ENCODE measurements around the gene FLVCR2.
"Not testable (repeated sequence)": the region's sequence is repeated elsewhere in the genome, so short reads cannot be mapped to it uniquely, and the experiment has no call there.

Gene FLVCR2

GRCh38 chr14:75672605-75673192 is 94.3 kb downstream of the FLVCR2 start:
- no peak for DNase-seq

GRCh38 chr14:75673345-75674035 is 95.1 kb downstream of the FLVCR2 start:
- DNase-seq = no peak

DNA sequence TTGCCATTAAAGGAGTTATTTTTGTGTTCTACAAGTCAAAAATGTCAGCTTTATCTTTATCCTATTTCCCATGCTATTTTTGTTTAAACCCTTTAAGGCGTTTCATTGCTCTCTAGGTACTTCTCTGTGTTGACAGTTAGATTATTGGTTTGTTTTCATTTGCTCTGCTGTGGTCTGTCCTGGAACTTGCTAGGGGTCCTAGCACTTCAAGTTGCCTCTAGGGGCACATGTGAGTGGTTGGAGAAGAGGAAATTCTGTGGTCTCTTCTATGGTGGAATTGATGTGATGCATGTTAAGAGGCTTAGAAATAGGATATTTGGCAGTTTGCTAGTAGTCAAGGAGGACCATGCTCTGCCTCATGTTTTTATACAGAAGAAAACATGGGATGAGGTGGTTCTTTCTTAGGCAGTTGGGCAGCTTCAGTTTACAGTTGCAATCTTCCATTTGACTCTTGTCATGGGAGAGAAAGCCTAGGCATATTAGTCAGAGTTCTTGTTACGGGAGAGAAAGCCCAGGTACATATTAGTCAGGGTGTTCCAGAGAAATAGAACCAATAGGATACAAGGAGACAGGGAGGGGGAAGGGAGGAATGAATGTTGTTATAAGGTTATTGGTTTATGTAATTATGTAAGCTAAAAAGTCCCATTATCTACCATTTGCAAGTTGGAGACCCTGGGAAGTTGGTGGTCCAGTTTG is 97.0 kb downstream of the FLVCR2 start:
- no peak for DNase-seq

DNA sequence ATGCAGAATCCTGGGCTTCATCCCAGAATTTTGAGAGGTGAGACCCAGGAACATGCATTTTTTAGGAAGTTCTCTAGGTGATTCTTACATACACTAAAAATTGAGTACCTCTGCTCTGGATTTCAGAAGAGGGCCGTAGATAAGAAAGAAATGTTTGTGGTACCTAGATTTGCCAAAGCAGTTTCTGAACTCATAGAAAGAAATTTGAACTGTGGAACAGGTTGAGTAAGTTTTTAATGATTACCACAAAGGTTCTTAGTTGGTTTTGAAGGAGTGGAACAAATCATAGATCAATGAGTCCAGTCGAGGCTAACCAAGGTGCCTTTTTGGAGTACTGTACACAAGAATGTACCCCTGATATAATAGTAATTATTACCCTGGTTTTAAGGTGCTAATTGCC is 107.5 kb downstream of the FLVCR2 start:
- DNase-seq = no peak

DNA sequence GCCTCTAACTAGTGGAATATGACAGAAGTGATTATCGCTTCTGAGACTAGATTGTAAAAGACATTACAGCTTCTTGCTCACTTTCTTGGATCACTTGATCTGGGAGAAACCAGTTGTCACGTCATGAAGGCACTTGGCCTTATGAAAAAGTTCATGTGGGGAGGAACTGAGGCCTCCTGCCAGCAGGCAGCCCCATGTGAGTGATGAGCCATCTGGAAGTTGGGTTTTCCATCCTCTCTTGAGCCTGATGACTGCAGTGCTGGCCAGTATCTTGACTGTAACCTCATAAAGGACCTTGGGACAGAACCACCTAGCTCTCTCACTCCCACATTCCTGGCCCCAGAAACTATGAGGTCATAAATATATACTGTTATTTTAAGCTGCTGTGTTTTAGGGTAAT is 110.6 kb downstream of the FLVCR2 start:
- no peak for DNase-seq

- DNase-seq = no peak
Observed at GRCh38 chr14:75690010-75690409, 111.6 kb downstream of the FLVCR2 start.

- not testable (repeated sequence) for DNase-seq
Observed at GRCh38 chr14:75695025-75695424, 116.6 kb downstream of the FLVCR2 start.

DNA sequence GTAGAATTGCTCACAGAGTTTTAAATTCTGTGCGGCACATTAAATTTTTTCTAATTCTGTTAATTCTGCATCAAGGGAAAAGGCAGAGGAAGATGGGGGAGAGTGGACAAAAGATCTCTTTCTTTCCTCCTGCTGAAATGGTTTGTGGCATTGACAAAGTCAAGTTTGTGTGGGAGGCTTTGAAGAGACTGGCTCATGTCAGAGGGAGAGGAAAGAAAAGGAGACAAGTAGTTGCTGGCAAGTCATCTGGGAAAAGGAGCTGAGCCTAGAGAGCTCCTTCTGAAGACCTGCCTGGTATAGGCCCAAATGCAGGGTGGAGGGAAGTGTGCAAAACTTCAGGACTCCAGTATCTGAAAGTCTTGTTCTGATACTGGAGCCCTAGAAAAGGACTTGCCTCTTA is 119.0 kb downstream of the FLVCR2 start:
- no peak for DNase-seq
